NOMO-1 treated with dmso at 0.1 percent for 144 hours (cell line): ENCODE results near the gene CD1D.
"Not testable (repeated sequence)": the region's sequence is repeated elsewhere in the genome, so short reads cannot be mapped to it uniquely, and the experiment has no call there.

Experiments used
- DNase-seq: peaks from one replicate; lab custom pipeline; 2025; ENCODE audit not compliant: unreplicated experiment; lab: John Stamatoyannopoulos, UW

CD1D gene

DNA sequence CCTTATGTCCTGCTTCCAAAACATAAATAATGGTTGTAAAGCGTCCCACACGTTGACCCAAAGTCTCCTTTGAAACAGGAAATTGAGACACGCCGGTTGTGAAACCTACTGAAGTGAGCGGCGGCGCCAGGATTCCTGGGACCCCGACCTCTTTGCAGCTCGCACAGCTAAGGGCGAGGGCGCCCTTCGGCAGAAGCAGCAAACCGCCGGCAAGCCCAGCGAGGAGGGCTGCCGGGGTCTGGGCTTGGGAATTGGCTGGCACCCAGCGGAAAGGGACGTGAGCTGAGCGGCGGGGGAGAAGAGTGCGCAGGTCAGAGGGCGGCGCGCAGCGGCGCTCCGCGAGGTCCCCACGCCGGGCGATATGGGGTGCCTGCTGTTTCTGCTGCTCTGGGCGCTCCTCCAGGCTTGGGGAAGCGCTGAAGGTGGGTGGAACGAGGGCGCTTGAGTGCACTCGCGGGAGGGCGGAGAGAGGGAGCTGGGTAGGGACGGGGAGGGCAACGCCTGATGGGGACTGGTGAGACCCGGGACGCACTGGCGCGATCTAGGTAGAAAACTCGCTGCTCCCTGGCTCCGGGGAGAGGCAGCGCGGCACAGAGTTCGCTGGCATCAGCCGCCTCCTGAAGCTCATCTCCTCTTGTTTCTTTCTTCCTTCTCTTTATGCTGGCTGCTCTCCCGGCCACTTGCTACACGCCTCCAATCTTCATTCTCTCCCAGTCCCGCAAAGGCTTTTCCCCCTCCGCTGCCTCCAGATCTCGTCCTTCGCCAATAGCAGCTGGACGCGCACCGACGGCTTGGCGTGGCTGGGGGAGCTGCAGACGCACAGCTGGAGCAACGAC lies at the start of gene CD1D:
Gene CD1D (plus strand): TSS at position 155 of the 836 bp plus-strand sequence. CDS start 207 bp downstream, at position 362.
- peak; percentile 46 for DNase-seq

DNA sequence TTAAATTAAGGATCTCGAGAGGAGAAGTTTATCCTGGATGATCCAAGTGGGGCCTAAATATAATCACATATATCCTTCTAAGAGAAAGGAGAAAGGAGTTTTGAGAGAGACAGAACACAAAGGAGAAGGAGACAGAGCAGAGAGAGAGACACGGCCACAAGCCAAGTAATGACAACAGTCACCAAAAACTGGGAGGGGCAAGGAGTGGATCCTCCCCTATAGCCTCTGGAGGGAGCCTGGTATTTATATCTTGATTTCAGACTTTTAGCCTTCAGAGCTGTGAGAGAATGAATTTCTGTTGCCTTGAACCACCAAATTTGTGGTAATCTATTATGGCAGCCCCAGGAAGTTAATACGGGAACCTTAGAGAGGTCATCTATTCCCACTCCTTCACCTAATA lies 49.5 kb upstream of the CD1D start:
- DNase-seq = no peak

DNA sequence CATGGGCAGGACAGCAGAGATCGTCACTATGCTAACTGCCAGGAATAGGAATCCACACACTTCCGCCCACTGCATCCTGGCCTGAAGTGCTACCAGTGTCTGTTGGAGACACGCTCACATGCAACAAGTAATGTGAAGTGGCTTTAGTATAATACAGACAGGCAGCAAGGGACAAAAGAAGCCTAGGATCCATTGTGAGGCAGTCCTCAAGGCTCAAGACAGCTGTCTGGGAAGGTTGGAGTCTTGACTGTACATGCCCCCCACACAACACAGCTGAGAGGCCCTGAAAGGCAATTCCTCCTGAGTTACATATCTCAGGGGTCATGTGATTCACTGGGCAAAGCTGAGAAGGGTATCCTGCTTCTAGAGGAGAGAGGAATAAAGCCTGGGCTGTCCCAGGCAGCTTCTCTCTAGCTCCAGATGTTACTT lies 39.9 kb upstream of the CD1D start:
- DNase-seq = no peak

DNA sequence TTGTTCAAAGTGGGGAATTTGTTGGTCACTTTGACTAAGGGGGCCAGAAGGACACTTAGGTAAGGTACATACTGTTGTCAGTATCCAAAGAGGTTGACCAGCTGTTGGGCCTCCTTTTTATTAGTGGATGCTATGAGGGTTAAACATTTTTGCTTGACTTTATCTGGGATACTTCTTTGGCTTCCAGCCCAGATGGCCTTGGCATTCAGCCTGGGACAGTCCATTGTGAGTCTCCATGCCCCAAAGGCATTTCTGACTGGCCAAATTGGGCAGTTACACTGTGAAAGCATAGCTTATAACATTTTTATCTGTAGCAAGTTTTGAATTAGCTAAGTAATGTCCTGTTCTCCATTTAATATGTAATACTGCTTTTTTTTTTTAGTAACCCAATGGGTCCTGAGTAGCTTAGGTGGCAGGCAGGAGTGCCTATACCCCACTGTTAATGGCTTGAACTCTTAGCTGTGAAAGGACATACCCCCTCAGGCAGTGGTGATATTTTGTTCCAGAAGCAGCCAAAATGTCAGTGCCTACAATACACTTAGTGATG lies 35.4 kb upstream of the CD1D start:
- DNase-seq = no peak

DNA sequence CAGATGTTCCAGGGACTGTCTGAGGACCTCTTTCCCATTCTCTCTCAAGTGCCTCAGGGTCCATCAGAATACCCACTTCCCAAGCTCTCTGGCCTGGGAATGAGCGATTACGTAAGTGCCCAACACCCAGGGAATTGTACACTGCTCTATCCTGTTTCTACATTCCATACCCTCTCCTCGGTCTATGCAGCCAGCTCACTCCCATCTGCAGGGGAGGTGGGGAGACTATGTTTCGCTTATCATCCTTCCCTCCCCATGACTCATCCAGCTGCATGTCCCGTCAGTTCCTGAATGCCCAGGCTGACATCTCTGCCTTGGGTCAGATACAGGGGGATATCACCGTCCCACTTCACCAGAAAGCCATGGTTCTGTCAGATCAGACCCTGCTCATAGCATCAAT lies 34.5 kb upstream of the CD1D start:
- no peak for DNase-seq

DNA sequence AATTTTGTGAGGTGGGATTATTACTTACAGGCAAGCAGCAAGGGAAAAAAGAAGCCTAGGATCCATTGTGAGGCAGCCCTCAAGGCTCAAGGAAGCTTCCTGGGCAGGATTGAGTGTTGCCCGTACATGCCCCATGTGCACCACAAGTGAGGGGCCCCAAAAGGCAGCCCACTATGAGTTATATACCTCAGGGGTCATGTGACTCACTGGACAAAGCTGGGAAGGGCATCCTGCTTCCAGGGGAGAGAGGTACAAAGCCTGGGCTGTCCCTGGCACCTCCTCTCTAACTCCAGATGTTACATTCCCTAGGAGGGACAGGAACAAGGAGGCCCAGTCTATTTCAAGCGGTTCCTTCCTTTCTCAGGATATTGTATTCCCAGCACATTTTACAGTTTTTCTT lies 34.0 kb upstream of the CD1D start:
- no peak for DNase-seq

DNA sequence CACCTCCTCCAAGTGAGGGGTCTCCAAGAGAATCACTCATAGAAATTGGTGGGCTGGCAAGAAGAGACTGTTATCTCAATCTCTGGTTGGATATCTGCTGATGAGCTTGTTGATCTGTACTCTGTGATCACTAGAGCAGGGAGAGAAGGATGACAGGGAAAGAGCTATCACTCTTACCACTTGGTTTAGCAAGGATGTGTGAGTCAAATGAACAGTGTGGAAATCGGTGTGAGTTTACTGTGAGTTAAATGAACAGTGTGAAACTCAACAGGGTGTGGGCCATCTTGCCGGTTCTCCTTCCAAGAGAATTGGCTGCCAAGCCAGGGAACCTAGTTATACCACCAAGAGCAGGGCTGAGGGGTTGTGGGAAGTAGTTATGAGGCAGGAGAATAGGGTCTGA lies 33.3 kb upstream of the CD1D start:
- DNase-seq = no peak

DNA sequence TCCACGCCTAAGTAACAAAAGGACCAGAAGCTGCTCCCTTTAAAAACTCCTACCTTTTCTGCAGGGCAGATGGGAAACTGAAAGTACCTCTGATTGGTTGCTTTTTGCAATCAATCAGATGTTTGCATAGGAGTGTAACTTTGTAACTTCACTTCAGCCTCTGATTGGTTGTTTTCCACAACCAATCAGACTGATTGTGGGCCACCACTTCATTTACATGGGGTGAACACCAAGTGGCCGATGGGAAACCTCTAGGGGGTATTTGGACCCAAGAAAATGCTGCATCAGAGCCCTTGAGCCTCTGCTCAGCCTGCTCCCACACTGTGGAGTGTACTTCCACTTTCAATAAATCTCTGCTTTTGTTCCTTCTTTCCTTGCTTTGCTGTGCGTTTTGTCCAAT lies 32.8 kb upstream of the CD1D start:
- DNase-seq = peak; percentile 2

DNA sequence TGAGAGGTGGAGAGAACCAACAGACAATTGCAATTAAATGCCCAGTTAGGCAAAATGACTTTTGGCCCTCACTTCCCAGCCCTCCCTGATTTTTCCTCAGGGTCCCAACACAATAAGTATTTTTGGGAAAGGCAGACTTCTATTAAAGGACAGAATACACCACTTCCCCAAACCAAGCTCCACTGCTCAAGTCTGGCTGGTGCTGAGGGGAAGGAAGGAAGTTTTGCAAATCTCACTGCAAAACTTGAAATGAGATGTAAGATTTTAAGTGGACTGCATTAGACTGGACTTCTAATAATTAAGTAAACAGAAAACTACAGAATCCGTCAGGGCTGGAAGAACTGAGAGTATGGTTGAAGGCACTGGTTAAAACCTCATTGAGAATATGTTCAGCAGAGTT lies 32.2 kb upstream of the CD1D start:
- DNase-seq = peak; percentile 30

DNA sequence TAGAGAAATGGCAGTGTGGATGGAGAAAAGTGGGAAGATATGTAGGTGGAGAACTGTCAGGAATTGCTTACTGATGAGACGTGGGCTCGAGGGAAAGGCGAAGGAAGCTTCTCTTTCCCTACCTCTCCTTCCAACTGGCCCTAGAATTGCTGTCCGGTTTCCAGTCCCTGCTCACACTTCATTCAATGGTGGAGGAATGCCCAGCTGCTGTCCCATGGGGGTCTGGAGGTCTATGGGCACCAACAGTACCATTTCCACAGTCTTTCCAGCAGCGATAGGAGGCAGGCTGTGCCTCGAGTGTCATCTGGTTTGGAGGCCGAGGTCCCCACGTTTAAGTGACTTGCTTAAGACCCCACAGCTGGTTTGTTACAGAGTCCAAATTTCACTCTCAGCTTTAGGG lies 31.5 kb upstream of the CD1D start:
- DNase-seq = no peak

DNA sequence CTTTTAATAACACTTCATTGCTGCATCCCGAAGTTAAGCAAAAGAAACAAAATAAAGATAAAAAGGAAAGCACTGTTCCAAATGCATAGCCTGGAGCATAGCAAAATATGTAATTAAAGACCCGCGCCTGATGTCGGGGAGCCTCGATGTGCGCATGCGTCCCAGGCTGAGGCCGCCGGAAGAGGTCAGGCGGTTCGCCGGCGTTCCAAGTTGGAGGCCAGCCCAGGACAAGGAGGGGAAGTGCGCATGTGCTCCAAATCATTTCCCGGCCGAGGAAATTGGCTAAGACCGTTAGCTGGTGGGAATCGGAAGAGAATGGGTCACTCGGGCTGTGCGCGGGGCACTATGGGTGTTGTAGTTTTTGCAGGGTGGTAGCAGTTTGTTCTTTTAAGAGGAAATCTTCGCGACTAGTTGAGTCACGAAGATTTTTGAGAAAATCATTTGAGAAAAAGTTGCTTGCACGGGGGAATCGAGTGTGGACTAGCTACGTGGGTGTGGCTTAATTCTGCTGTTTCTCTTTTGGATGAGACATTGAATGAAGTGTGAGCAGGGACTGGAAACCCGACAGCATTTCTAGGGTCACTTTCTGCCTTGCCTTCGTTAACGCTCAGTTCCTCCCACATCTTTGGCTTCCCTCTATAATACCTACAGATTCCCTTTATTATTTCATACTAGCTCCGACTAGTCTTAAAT lies 31.0 kb upstream of the CD1D start:
- DNase-seq = peak; percentile 72

DNA sequence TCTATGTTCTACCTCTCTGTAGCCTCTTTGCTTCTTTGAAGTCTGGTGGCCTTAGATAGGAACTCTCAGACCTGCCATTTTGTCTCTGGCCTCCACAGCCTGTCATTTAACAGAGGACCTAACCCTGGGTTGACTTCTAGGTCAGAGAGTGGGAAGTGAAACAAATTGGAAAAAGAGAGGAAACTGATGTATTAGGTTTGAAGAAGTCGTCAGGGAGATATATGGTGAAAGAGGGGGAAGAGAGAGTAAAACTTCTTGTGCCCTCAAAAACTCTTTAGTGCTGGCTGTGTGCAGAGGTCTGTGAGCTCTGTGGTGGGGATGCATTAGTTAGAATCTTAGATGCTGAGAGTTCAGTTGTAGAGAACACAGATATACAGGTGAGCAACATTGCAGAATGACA lies 30.2 kb upstream of the CD1D start:
- peak; percentile 91 for DNase-seq

DNA sequence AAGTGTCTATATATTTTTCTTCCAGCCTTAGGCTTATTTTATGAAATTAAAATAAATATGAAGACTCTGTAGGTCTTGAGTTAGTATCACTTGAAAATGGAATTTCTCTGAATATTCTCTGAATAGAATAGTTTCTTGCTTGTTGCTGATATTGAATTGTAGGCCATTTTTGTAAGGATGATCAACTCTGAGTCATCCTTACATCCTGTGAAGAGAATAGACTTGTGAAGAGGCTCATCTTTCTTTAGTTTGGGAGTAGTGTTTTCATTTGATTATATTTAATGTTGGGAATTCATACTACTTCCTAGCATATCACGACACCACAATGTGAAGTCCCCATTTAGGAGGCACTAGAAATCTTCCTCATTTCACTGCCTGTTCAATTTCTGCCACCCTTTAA lies 27.5 kb upstream of the CD1D start:
- DNase-seq = no peak

DNA sequence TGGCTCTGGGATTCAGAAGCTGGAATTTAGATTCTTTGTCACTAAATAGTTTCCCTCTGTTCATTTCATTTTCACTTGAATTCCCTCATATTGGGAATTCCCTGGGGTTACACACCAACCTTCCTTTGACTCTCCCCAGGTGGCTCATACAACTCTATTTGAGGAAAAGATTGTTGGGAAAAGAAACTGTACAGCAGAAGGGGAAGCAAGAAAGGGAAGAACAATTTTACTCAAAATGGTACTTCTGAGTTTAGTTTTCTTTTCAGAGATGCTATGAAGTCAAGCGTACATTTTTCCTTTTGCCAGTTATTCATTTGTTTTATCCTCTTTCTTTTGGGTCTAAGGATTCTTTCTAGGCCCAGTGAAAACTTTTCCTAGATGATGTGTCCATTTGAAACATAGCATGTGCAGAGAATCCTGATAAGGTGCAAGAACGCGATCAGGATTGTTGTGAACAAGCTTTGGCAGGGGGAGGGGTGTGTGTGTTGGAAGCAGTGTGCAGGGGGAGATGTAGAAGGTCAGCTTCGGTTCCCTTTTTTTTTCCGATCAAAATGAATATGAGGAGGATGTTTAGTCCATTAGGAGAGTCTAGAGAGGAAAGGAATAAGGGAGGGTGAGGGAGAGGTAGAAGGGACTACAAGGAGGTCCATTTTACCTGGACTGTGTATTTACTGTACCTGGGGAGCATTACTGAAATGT lies 26.8 kb upstream of the CD1D start:
- DNase-seq = peak; percentile 7

DNA sequence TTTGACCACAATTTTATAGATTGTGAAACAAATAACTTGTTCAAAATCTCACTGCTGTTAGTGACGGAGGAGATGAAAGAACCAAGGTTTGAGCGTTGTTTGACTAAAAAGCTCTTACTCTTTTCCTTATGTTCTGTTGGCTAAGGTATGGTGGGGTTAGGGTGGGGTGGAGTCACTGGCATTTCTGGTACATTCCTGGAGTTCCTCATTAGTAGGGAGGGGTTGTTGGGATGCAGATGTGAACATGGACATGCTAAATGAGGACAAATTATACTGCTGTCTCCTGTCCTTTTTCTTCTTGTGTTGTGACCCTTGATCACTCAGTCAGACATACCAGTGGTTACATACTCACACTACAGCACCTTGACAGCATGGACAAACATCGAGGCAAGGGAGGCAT lies 26.2 kb upstream of the CD1D start:
- DNase-seq = no peak

DNA sequence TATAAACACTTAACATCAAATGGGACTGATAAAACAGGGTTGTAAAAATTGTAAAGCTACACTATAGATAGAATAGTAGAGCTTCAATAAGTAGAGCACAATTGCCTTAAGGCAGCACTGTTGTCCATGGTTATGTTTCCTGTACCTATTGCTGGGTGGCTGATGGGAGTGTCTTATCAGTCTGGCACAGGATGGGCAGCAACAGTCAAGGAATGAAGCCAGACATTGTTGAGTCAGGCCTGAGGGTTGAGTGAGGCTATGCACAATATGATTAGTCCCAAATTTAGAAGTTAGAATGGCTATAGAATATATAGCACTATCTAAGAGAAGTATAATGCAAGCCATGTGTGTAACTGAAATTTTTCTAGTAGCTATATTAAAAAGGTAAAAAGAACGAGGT lies 25.0 kb upstream of the CD1D start:
- no peak for DNase-seq

DNA sequence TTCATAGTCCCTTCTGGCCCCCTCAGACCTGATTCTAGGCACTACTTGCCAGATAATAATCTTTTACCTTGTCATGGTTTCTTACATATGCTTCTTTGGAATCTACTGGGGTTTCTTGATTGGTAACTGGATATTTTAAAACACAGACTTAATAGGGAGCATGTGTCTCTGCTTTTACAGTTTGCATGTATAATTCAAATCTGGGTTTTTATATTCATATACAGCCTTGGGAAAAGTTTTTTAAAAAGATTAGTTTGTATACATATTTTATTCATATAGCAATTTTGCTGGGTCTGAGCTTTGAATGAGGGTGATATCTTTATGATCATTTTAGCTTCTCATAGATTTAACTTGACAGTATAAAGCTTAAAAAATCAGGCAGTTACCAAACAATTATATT lies 21.1 kb upstream of the CD1D start:
- no peak for DNase-seq

DNA sequence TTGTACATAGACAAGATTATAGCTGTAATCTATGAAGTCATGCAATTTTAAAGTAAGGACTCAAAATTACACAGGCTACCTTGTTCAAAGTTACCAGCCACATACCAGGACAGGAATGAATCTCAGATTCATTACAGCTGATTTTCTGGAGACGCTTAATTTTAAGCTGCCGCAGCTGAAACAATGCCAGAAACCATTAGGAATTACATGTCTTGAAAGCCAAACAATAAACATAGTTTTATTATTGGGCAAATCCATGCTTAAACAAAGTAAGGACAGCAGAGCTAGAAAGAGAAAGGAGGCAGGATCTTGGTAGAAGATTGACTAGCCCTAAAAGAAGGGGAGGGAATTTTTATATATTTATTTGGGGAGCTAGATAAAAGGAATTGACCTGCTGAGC lies 19.2 kb upstream of the CD1D start:
- DNase-seq = no peak

DNA sequence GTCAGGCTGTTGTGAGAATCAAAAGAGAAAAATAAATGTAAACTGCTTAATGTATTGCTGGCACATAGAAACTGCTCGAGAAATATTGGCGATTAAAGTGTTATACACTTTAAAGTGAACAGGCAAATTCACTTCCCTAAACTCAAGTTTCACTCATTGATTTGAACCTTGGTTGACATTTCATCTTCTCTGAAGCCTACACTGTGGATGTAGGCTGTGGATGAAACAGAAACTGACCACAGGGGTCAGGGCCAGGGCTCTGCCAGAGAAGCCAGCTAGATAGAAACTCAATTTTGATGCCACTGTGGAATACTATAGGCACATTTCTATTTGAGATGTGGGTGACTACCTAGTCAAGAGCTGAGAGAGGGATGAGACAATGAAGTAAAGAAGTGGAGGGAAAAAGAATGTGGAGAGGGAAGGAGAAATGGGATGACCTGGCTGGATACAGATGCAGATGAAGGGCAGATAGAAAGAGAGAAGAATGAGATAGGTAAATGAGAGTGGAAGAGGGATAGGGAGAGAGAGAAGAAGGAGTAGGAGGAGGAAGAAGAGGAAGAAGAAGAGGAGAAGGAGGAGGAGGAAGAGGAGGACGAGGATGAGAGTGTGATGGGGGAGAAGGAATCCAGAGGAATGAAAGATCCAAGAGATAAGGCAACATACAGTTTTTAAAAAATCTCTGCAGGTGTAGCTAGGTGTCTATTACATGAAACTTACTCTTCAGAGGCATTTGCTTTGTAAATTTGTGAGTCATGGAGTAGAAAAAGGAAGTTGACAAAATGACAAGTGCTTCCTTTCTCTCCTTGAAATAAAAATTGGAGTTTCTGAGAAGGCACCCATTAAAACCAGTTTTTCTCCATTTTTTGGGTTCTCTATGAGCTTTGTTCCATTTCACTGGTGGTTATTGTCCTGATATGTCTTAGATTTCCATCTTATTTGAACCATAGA lies 17.4 kb upstream of the CD1D start:
- peak; percentile 42 for DNase-seq

DNA sequence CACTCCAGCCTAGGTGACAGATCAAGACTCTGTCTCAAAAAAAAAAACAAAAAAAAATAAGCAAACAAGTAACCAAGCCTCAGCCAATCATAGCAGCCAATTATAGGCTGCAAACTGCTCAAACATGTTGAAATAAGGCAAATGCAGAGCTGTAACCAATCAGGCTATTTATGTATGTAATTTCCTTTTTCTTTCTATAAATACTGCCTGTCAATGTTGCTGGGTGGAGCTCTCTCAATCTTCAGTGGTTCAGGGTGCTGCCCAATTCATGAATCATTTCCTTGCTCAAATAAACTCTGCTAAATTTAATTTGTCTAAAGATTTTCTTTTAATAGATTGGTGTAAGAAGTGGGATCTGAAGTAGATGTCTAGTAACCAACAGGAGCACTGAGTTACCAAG lies 11.6 kb upstream of the CD1D start:
- peak; percentile 56 for DNase-seq

DNA sequence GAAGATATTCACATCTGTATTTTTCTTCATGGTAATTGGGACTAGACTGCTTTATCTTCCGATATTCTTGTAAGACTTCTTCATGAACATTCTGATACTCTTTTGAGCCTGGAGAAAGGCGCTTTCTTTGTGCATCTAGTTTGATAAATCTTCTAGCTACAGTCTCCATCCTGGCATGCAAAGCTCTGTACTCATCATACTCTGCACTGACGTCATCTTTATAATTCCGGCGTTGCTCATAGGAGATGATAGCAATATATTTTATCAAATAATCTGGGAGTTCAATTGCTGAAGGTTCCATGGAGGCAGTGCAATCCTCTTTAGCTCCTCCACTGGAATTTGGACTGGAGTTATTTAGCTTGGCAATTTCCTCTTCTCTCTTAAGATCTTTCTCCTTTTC lies 4.8 kb upstream of the CD1D start:
- not testable (repeated sequence) for DNase-seq
